GM20431 (cell line): Measurements from ENCODE around the gene NDUFS7.

Experiments
- in situ Hi-C: fragments of 300-500 bp; cut with MseI, MboI; formaldehyde crosslinking; loops from one replicate; pipeline ENCODE4 v1.15.0; 2020; ENCODE audit warnings: low sequenced_read_pairs; ENCODE audit not compliant: unreplicated experiment

The NDUFS7 gene

DNA sequence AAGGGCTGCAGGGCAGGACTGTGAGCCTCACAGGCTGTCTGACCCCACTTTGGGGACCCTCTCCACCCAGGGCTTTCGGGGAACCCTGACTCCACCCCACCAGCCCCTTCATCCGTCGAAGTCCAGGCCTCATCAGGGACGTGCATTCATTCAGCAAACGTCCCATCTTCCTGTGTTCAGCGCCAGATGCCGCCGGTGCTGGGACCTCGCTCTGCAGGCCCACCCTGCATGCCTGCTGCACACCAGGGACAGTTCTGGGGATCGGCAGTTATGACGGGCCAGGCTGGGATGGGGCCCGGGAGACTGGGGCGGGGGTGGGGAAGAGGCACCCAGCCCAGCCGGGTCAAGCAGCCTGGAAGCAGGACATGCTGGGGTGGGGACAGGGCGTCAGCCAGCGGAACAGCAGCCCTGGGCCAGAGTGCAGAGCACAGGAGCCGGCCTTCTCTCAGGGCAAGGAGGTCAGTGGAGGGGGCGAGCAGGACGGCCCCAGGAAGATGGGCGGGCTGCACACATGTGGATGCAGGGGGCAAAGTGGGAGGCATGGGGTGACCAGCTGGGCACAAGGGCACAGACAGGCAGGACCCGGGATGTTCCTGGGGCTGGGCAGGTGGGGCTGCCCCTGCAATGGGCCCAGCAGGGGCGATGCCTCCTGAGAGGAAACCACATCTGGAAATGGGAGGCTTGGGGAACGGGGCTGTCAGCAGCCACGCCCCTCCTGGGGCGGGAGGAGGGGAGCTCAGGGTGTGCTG is 12.5 kb downstream of the NDUFS7 start:
- in situ Hi-C loops: loop anchor here (25.0 kb wide), 1 partner anchor 109 kb away; the partner anchor contains the start of genes EFNA2 and FAM174C

- in situ Hi-C loops: loop anchor here (25.0 kb wide), 1 partner anchor 110 kb away; the partner anchor contains the start of genes EFNA2 and FAM174C
Observed at GRCh38 chr19:1396768-1397679, 13.3 kb downstream of the NDUFS7 start.

GRCh38 chr19:1397838-1398237 is 14.1 kb downstream of the NDUFS7 start:
- in situ Hi-C loops: loop anchor here (25.0 kb wide), 1 partner anchor 111 kb away; the partner anchor contains the start of genes EFNA2 and FAM174C

- in situ Hi-C loops: loop anchor here (25.0 kb wide), 1 partner anchor 112 kb away; the partner anchor contains the start of genes EFNA2 and FAM174C
Observed at GRCh38 chr19:1399079-1399478, 15.4 kb downstream of the NDUFS7 start.

DNA sequence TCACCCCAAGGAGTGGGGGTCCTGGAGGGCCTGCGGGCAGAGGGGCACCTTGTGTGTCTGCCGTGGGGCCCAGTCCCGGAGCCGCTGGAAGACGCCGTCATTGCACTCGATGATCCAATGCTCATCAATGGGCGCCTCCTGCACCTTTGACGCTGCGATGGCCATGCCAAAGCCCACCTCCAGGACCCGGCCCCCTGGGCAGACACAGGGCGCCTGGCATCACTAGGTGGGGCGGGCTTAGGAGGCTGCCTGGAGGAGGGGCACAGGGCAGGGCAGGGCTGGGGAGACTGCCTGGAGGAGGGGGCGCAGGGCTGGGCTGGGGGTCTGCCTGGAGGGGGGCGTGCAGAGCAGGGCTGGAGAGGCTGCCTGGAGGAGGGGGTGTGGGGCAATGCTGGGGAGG is 16.0 kb downstream of the NDUFS7 start:
- in situ Hi-C loops: loop anchor here (25.0 kb wide), 1 partner anchor 112 kb away; the partner anchor contains the start of genes EFNA2 and FAM174C

GRCh38 chr19:1400281-1401137 is 16.8 kb downstream of the NDUFS7 start:
- in situ Hi-C loops: no loop called here

DNA sequence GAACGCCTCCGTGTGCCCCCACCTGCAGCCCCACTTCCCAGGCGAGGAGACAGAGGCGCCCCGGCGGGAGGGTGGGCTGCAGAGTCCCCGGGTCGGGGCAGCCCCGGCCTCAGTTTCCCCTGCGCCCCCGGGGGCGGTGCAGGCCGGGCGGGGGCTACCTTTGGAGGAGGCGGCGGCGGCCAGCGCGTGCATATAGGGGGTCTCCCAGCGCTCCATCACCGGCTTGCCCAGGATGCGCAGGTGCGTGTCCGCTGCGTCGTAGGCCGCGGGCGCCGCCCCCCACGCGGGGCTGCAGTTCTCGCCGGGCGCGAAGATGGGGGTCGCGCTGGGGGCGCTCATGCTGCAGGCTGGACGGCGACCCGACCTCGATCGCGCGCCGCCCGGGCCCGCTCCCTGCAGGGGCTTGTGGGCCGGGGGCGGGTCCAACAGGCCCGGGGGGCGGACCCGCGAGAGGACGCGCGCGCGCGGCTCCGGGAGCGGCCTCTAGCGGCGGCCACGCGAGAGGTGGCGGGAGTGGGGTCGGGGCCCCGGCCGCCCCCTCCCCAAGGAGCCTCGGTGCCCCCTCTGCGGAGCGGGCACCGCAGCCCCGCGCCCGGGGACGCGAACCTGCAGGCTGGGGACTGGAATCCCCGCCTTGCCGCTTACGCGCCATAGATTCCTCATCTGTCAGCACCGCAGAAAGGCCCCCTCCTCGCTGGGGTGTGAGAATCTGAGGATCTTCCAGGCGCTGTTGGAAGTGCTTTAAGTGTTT is 17.6 kb downstream of the NDUFS7 start, which contains the start of gene GAMT:
GAMT (minus strand) TSS at position 405 of the 751 bp plus-strand sequence; CDS start at position 339, 66 bp downstream.
- in situ Hi-C loops: no loop called here

- in situ Hi-C loops: no loop called here
Observed at GRCh38 chr19:1401889-1402217, 18.1 kb downstream of the NDUFS7 start.

- in situ Hi-C loops: no loop called here
Observed at GRCh38 chr19:1402411-1403070, 18.8 kb downstream of the NDUFS7 start.

GRCh38 chr19:1406774-1407527 is 23.2 kb downstream of the NDUFS7 start:
- in situ Hi-C loops: no loop called here

GRCh38 chr19:1407528-1408299 is 24.0 kb downstream of the NDUFS7 start, which contains the start of gene DAZAP1:
Gene DAZAP1 (plus strand): TSS chr19:1407586. CDS start chr19:1407774, 188 bp downstream.
- in situ Hi-C loops: no loop called here

DNA sequence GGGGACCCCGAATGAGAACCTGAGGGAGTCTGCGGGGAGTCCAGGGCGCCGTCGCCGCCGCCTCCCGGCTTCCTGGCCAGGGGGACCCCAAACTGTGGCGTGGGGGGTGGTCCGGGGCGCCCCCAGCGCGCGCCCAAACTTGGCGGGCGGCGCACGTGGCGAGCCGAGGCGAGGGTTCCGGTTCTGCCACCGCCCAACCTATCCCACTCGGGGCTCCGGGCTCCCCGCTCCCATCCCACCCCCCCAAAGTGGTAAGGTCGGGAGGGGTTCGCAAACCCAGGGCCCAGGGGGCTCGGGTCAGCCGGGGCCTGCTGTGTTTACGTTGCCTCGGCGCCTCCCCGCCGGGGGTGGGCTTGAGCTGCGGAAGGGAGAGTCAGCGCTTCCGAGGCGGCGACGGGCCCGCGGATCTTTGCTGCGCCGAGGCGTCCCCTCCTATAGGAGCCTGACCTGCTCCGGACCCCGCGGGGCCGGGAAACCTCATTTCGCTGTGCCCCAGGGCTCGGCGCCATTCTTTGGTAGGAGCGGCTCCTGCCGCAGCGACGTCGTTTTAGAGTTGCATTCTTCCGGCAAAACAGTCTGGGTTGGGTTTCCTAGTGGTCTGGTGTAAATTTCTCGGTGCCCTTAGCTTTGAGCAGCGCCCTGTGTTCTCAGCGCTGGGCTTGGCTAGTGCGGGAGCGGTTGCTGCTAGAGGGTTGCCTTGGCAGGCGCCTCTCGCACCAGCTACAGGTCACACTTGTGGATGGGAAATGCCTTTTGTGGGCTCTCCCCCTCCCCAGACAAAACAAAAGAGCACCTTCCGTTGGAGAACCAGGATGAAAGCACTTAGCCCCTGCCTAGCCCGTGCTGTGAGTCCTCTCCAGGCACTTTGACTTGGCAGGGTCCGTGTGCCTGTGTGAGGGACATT is 24.8 kb downstream of the NDUFS7 start:
- in situ Hi-C loops: no loop called here

- in situ Hi-C loops: no loop called here
Observed at GRCh38 chr19:1409204-1410005, 25.7 kb downstream of the NDUFS7 start.

DNA sequence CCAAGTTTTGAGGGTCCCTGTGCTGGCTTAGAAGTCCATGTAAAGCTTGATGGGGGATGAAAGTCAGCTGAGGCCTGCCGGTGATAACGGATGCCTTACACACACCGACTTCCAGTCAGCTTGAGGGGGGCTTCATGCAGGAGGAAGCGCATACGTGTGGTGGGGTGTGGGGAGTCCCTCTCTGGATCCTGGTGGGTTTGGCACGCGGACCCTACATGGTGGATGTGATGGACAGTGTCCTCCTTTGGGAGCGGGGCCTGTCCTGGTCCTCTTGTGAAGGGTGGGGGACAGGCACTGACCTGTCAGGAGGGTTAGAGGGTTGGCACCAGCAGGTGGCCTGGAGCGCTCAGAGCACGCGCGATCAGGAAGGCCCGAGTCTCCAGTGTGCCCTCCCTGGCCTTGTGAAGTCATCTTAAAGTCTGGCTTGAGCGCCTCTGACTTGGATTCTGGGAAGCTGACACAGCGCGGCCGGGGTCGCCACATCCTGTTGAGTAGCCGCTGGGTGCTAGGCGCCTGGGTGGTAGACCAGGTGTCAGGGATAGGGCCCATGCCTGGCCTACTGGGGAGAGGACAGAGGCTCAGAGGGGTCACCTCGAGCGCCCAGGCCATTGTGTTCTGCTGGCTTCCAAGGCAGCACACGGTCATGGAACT is 26.6 kb downstream of the NDUFS7 start:
- in situ Hi-C loops: no loop called here

DNA sequence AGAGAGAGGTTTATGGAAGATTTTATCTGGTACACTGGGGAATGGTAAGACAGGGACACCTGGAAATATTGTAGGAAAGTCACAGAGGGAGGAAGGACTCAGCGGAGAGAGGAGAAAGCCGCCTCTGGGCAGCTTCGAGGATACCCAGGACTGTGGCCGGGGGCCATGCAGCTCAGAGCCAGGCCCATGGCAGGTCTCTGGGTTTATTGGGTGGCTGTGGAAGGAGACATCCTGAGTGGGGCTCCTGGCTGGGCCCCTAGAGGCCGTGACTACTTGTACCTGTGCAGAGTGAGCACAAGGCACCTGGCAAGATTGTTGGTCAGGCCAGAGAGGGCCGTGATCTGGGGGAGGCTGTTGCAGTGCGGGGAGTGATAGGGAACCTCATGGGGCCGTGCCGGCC is 27.1 kb downstream of the NDUFS7 start:
- in situ Hi-C loops: no loop called here
